ENCODE results near the gene PLEKHH2.

- no peak for TF ChIP-seq CTCF (IDR thresholded peaks at IDR 0.05; ENCODE audit: low read depth, low read length, poor library complexity, severe bottlenecking)
- TF ChIP-seq EZH2phosphoT487 (IDR thresholded peaks at IDR 0.05; ENCODE audit: borderline replicate concordance, low read length): no peak
Measured at GRCh38 chr2:43729491-43730174, 92.6 kb downstream of the PLEKHH2 start.
